Right atrium auricular region (tissue), 2 donors: ENCODE measurements around the gene FOXS1. TPM values are rescaled to one million over a fixed set of nuclear protein-coding genes. Genes with fewer than 3 reads are reported as not detected.

ENCODE experiments used
- DNase-seq: peaks from one replicate; pipeline ENCODE4 v3.0.0-alpha.2; 2019; ENCODE audit warnings: low spot score
- H3K27ac ChIP-seq, 2 donors: fragments of 200-600 bp; sonication (generic); 1 replicate in 1 of 2; 2 replicates in 1 of 2; pipeline ENCODE4 v1.5.1; 2016 to 2019
- H3K27me3 ChIP-seq, 2 donors: fragments of 200-600 bp; sonication (generic); one replicate each; pipeline versions ENCODE4 v1.5.1 to v1.6.0; 2017 to 2019
- H3K36me3 ChIP-seq: fragments of 200-600 bp; sonication (generic); one replicate; pipeline ENCODE4 v1.5.1; 2016
- H3K4me1 ChIP-seq, 2 donors: fragments of 200-600 bp; sonication (generic); one replicate each; pipeline versions ENCODE4 v1.5.1 to v1.6.0; 2017 to 2019
- H3K4me3 ChIP-seq, 2 donors: fragments of 200-600 bp; sonication (generic); 1 replicate in 1 of 2; 2 replicates in 1 of 2; pipeline ENCODE4 v1.5.1; 2017 to 2019; ENCODE audit warnings: mild to moderate bottlenecking in 1 of 2, moderate library complexity in 1 of 2
- H3K9me3 ChIP-seq, 2 donors: fragments of 200-600 bp; sonication (generic); one replicate each; pipeline ENCODE4 v1.5.1; 2019
- total RNA-seq, 2 donors: library from RNA; depleted of rRNA; stranded (reverse); fragments of >200 nt; gene quantifications; one replicate each; pipeline ENCODE4 v1.1.0, GENCODE V29; 2016
- TF ChIP-seq, protein P1 (sequence below), 2 donors: fragments of 200-600 bp; sonication (generic); IDR thresholded peaks; one replicate each; pipeline ENCODE4 v1.5.1; 2019; ENCODE audit warnings: antibody characterized with exemption in 2 of 2

FOXS1 gene
- 1 to 10 TPM; 1.9 to 4.2 TPM for total RNA-seq

DNA sequence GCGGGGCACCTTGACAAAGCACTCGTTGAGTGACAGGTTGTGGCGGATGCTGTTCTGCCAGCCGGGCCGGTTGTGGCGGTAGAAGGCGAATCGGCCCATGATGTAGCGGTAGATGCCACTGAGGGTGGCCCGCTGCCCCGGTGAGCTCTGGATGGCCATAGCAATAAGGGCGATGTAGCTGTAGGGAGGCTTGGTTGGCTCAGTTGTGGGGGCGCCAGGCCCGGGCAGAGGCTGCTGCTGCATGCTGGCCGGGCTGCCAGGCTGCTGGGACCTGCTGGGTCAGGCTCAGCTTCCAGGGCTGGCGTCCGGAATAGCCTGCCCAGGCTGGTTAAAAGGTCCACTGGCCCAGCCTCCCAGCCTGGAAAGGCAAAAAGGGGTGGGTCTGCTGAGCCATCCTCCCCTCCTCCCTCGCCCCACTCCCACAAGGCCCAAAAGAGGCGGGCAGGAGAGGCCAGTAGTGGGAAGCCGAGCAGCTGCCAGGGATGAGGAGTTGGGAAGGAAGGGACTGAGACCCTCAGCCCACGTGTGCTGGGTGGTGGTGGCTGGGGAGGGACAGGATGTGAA lies at the start of gene FOXS1:
Gene FOXS1, minus strand, starts transcription at position 305 of the 564 bp plus-strand sequence. Its CDS starts 62 bp downstream, at position 243.
- no peaks in the 10 kb centered on the region for H3K36me3 ChIP-seq
- H3K27ac ChIP-seq = peak within 1 kb of the TSS; percentile 63 to 74
- DNase-seq = no peak
- H3K4me1 ChIP-seq = peaks cover 0 to 38% of the 10 kb centered on the region in 2 donors
- H3K27me3 ChIP-seq = no peaks in the 10 kb centered on the region
- peak within 1 kb of the TSS; percentile 35 to 52 for H3K4me3 ChIP-seq
- TF ChIP-seq, protein P1, sequence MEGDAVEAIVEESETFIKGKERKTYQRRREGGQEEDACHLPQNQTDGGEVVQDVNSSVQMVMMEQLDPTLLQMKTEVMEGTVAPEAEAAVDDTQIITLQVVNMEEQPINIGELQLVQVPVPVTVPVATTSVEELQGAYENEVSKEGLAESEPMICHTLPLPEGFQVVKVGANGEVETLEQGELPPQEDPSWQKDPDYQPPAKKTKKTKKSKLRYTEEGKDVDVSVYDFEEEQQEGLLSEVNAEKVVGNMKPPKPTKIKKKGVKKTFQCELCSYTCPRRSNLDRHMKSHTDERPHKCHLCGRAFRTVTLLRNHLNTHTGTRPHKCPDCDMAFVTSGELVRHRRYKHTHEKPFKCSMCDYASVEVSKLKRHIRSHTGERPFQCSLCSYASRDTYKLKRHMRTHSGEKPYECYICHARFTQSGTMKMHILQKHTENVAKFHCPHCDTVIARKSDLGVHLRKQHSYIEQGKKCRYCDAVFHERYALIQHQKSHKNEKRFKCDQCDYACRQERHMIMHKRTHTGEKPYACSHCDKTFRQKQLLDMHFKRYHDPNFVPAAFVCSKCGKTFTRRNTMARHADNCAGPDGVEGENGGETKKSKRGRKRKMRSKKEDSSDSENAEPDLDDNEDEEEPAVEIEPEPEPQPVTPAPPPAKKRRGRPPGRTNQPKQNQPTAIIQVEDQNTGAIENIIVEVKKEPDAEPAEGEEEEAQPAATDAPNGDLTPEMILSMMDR (IDR thresholded peaks at IDR 0.05) = no peak
- no peaks in the 10 kb centered on the region for H3K9me3 ChIP-seq

DNA sequence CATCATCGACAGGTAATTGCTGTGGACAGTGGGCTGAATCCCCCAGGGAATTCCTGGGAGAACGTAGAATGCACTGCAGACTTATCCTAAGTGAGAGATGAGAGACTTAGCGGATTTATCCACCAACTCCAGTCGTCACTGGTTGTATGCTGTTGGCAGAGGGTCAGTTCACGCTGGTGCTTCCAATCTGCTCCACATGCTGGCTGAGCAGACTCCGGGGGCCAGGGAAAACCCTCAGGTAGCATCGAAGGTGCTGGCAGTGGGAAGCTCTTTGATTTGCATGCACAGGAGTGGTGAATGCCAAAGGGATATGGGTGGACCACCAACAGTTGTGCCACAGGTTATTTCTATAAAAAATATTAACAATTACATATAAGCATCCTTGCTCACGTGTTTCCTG lies 45.2 kb upstream of the FOXS1 start:
- H3K27ac ChIP-seq = no peak overlapping the region
- no peak overlapping the region for H3K4me3 ChIP-seq
- no peak for DNase-seq
- H3K27me3 ChIP-seq = no peaks in the 10 kb centered on the region
- H3K36me3 ChIP-seq = no peaks in the 10 kb centered on the region
- no peaks in the 10 kb centered on the region for H3K4me1 ChIP-seq
- TF ChIP-seq, protein P1 (IDR thresholded peaks at IDR 0.05) = no peak
- no peaks in the 10 kb centered on the region for H3K9me3 ChIP-seq

DNA sequence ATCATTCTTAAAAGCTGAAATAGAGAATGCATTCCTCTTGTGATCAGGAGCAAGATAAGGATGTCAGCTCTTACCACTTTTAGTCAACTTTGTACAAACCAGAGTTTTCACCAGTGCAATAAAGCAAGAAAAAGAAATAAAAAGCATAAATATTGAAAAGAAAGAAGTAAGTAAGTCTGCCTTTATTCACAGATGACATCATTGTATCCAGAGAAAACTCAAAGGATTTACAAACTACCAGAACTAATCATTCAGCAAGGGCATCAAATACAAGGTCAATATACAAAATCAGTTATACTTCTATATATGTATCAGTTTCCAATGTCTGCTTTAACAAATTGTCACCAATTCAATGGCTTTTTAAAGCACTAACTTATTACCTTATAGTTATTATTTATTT lies 38.4 kb upstream of the FOXS1 start:
- no peak overlapping the region for H3K27ac ChIP-seq
- TF ChIP-seq, protein P1 (IDR thresholded peaks at IDR 0.05) = no peak
- no peak for DNase-seq
- H3K9me3 ChIP-seq = no peaks in the 10 kb centered on the region
- peaks cover 0 to 4% of the 10 kb centered on the region in 2 donors for H3K4me1 ChIP-seq
- H3K4me3 ChIP-seq = no peak overlapping the region
- no peaks in the 10 kb centered on the region for H3K27me3 ChIP-seq
- no peaks in the 10 kb centered on the region for H3K36me3 ChIP-seq

DNA sequence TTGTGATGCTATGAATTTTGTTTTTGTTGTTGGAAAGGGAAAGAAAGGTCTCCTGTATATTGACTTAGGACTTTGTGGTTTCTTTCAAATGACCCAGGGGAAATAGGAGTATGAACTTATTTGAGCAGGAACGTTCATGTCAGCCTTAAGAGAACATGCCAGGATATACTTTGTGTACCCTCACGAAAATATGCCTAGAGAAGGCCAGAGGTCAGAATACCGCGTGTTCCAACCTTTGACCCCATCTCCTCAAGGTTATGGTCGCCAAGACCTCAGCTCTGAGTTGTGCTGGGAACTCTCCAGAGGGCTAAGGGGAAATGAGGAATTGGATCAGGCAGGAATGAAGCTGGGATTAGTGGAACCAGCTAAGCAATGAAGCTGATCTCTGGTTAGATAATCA lies 36.5 kb upstream of the FOXS1 start:
- Histone ChIP-seq H3K27ac (no peak overlapping the region), H3K4me3 (no peak overlapping the region), H3K27me3 (no peaks in the 10 kb centered on the region), H3K9me3 (peaks cover 0 to 4% of the 10 kb centered on the region in 2 donors), H3K36me3 (no peaks in the 10 kb centered on the region), H3K4me1 (peaks cover 0 to 4% of the 10 kb centered on the region in 2 donors)
- TF ChIP-seq, protein P1 (IDR thresholded peaks at IDR 0.05) = no peak
- no peak for DNase-seq

DNA sequence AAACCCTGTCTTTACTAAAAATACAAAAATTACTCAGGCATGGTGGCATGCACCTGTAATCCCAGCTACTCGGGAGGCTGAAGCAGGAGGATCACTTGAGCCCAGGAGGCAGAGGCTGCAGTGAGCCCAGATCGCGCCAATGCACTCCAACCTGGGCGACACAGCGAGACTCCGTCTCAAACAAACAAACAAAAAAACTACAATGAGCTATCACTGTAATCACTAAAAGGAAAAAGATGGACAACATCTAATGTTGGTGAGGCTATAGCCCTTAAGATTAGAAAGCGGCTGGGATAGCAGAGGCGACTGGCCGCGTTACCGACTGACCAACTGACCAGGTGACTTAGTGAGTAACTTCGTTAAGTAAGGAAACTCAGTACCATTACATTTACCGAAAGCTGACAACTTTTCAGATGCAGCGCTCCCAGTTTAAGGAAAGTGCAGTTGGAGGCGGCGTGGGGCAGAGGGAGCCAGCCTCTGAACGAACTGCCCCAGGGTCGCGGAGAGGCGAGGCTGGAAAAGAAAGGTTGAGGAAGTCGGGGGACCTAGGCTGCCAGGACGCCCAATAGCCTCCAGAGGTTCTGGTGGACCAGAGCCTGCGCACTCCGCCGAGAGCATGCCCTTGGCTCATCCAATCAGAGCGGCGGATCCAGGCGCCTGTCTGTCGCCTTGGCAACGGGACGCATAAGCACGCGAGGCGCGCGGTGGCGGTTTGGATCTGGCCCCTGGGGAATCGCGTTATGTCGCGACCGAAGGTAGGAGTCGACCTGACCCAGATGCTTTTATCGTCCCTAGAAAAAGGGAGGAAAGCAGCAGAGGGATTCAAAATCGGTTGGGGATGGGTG lies 34.0 kb upstream of the FOXS1 start:
- peaks cover 0 to 4% of the 10 kb centered on the region in 2 donors for H3K9me3 ChIP-seq
- peak overlapping the region; percentile 44 to 57 for H3K4me3 ChIP-seq
- TF ChIP-seq, protein P1 (IDR thresholded peaks at IDR 0.05) = no peak
- DNase-seq = peak; percentile 98
- peaks cover 0 to 4% of the 10 kb centered on the region in 2 donors for H3K4me1 ChIP-seq
- H3K36me3 ChIP-seq = no peaks in the 10 kb centered on the region
- H3K27ac ChIP-seq = peak overlapping the region; percentile 75 to 77
- H3K27me3 ChIP-seq = no peaks in the 10 kb centered on the region
